Measurements from ENCODE around the gene EYA2. TPM values are rescaled to one million over a fixed set of nuclear protein-coding genes. Genes with fewer than 3 reads are reported as not detected.

Gene EYA2
- total RNA-seq, 2 experiments from 2014 or later = not detected

- ATAC-seq = no peak
- Mint-ChIP-seq H3K9me3 (ENCODE audit: low read depth) (peaks cover 3% of the 10 kb centered on the region), H3K36me3 (ENCODE audit: low read depth) (no peaks in the 10 kb centered on the region), H3K27me3 (peaks cover 16% of the 10 kb centered on the region), H3K4me1 (no peaks in the 10 kb centered on the region), H3K27ac (no peak overlapping the region), H3K4me3 (no peak overlapping the region)
- ChIA-PET CTCF (interaction anchor here (0.6 to 0.7 kb wide), 2 partner anchors 609 to 1521 kb away, joined by 3 read pairs; no protein-coding TSS in a partner anchor), POLR2A (no interaction called here)
- DNase-seq = no peak
- intact Hi-C loops (cut with DNase I, micrococcal nuclease) = no loop called here
Measured at GRCh38 chr20:47097691-47098622, 203.3 kb downstream of the EYA2 start.

GRCh38 chr20:47099093-47099492 lies 204.4 kb downstream of the EYA2 start:
- POLR2A ChIA-PET = no interaction called here
- peaks cover 23% of the 10 kb centered on the region for H3K27me3 Mint-ChIP-seq
- no peak for ATAC-seq

DNA sequence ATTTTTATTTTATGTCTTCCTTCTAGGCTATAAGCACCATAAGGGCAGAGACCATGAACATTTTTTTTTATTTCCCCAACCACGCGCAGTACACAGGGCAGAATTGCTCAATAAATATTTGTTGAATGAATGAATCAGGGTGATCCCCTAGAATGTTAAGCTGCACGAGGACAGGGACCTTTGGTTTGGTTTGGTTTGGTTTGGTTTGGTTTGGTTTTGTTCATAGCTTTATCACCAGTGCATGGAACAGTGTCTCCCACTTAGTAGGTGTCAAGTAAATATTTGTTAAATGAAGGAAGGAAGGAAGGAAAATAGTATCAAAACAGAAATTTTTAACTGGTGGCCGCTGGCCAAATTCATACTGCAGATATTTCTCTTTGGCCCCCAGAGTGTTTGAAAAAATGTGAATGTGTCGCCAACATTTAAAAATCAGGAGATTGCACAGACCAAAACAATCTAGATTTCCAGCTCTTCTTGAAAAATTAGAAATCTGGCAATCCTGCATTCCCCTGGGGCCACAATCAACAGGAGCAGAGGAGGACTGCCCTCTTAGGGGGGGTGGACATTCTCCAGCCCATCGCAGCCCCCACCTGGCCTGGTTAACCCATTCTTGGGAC lies 205.3 kb downstream of the EYA2 start:
- Mint-ChIP-seq H3K27me3 (peaks cover 24% of the 10 kb centered on the region), H3K36me3 (ENCODE audit: low read depth) (no peaks in the 10 kb centered on the region), H3K4me3 (no peak overlapping the region), H3K27ac (no peak overlapping the region), H3K9me3 (ENCODE audit: low read depth) (peaks cover 7% of the 10 kb centered on the region), H3K4me1 (no peaks in the 10 kb centered on the region)
- intact Hi-C loops (cut with DNase I, micrococcal nuclease) = no loop called here
- ChIA-PET POLR2A (no interaction called here), CTCF (interaction anchor here (0.7 kb wide), 1 partner anchor 348 kb away, joined by 3 read pairs; no protein-coding TSS in a partner anchor)
- no peak for ATAC-seq
- DNase-seq = no peak

More at GRCh38 chr20:47099093-47099492, 204.4 kb downstream of the EYA2 start:
- no peak overlapping the region for H3K27ac Mint-ChIP-seq
- DNase-seq = no peak
- CTCF ChIA-PET = no interaction called here
- no peaks in the 10 kb centered on the region for H3K4me1 Mint-ChIP-seq
- no peaks in the 10 kb centered on the region for H3K36me3 Mint-ChIP-seq (ENCODE audit: low read depth)
- intact Hi-C loops (cut with DNase I, micrococcal nuclease) = no loop called here
- H3K4me3 Mint-ChIP-seq = no peak overlapping the region
- H3K9me3 Mint-ChIP-seq (ENCODE audit: low read depth) = peaks cover 7% of the 10 kb centered on the region

DNA sequence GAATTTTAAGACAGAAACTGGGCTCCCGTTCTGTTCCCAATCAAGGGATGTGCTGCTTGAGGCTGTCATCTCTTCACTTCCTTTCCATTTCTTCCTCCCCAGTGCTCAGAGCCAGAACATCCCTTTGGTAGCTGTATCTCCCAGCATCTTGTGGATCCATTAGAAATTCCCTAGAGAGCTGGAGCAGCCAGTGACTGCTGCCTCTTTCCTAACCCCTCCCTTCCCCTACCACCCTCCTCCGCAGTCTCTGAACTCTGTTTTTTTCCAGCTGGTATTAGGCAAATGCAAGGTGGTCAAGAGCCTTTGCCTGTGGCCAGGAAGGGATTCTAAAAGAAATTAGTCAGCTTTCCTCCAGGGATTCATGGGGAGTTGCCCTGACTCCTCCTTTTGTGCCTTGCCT lies 208.0 kb downstream of the EYA2 start:
- no peak for DNase-seq
- ATAC-seq = no peak
- H3K36me3 Mint-ChIP-seq (ENCODE audit: low read depth) = no peaks in the 10 kb centered on the region
- H3K4me1 Mint-ChIP-seq = no peaks in the 10 kb centered on the region
- peaks cover 4% of the 10 kb centered on the region for H3K9me3 Mint-ChIP-seq (ENCODE audit: low read depth)
- intact Hi-C loops (cut with DNase I, micrococcal nuclease) = no loop called here
- ChIA-PET CTCF (interaction anchor here (0.6 kb wide), 1 partner anchor 323 kb away, joined by 3 read pairs; no protein-coding TSS in a partner anchor), POLR2A (no interaction called here)
- H3K4me3 Mint-ChIP-seq = no peak overlapping the region
- H3K27ac Mint-ChIP-seq = no peak overlapping the region
- H3K27me3 Mint-ChIP-seq = peaks cover 22% of the 10 kb centered on the region

DNA sequence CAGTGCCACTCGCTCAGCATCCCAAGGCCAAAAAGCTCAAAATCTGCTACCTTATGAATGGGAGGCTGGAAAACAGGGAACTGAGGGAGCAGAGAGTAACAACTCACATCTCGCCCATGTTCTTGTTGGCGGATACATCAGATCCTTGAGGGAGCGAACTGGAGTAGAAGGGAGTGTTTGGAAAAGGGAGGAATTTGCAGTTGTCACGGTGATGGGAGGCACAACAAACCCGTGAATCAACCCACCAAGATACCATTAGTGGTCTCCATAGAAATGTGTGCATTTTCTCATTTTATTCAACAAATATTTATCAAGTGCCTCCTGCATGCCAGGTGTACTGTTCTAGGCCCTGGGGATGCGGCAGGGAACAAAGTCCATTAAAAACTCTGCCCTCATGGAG lies 212.1 kb downstream of the EYA2 start:
- CTCF ChIA-PET = no interaction called here
- Mint-ChIP-seq H3K36me3 (ENCODE audit: low read depth) (no peaks in the 10 kb centered on the region), H3K4me3 (no peak overlapping the region), H3K27me3 (peaks cover 14% of the 10 kb centered on the region), H3K27ac (no peak overlapping the region), H3K9me3 (ENCODE audit: low read depth) (peaks cover 4% of the 10 kb centered on the region), H3K4me1 (no peaks in the 10 kb centered on the region)
- POLR2A ChIA-PET = no interaction called here
- intact Hi-C loops (cut with DNase I, micrococcal nuclease) = no loop called here
- no peak for DNase-seq
- no peak for ATAC-seq

GRCh38 chr20:47108994-47109393 lies 214.4 kb downstream of the EYA2 start:
- H3K27ac Mint-ChIP-seq = no peak overlapping the region
- intact Hi-C loops (cut with DNase I, micrococcal nuclease) = no loop called here
- CTCF ChIA-PET = interaction anchor here (0.5 to 0.6 kb wide), 2 partner anchors 18 to 102 kb away, joined by 3 to 4 read pairs; no protein-coding TSS in a partner anchor
- no peak for DNase-seq
- no peak overlapping the region for H3K4me3 Mint-ChIP-seq
- POLR2A ChIA-PET = no interaction called here
- H3K36me3 Mint-ChIP-seq (ENCODE audit: low read depth) = no peaks in the 10 kb centered on the region
- H3K4me1 Mint-ChIP-seq = no peaks in the 10 kb centered on the region
- no peak for ATAC-seq
- H3K27me3 Mint-ChIP-seq = peaks cover 6% of the 10 kb centered on the region
- no peaks in the 10 kb centered on the region for H3K9me3 Mint-ChIP-seq (ENCODE audit: low read depth)

DNA sequence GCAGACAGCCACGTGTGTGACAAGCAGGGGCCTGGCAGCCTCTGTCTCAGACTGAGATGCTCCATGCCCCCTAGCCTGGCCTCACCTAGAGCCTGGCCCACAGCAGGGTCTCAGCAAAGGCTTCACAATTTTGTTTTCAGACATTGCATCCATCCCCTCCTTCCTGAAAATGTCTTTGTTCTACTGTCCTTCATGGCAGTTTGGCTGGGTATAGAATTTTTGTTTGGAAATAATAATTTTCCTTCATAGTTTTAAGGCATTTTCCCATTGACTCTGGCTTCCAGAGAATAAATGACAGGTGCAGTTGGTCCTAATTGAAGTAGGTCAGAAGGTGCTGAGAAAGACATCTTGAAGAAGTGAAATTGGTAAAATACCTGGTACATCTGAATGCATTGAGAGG lies 216.2 kb downstream of the EYA2 start:
- Mint-ChIP-seq H3K4me3 (no peak overlapping the region), H3K27ac (no peak overlapping the region), H3K27me3 (no peaks in the 10 kb centered on the region), H3K4me1 (no peaks in the 10 kb centered on the region), H3K36me3 (ENCODE audit: low read depth) (no peaks in the 10 kb centered on the region), H3K9me3 (ENCODE audit: low read depth) (no peaks in the 10 kb centered on the region)
- ChIA-PET CTCF (no interaction called here), POLR2A (no interaction called here)
- intact Hi-C loops (cut with DNase I, micrococcal nuclease) = no loop called here
- no peak for ATAC-seq
- DNase-seq = no peak

- no peak for ATAC-seq
- Mint-ChIP-seq H3K4me1 (no peaks in the 10 kb centered on the region), H3K27ac (no peak overlapping the region), H3K9me3 (ENCODE audit: low read depth) (no peaks in the 10 kb centered on the region), H3K36me3 (ENCODE audit: low read depth) (no peaks in the 10 kb centered on the region), H3K4me3 (no peak overlapping the region), H3K27me3 (peaks cover 2% of the 10 kb centered on the region)
- ChIA-PET POLR2A (no interaction called here), CTCF (no interaction called here)
- intact Hi-C loops (cut with DNase I, micrococcal nuclease) = no loop called here
- DNase-seq = no peak
Measured at GRCh38 chr20:47111576-47111975, 216.9 kb downstream of the EYA2 start.

DNA sequence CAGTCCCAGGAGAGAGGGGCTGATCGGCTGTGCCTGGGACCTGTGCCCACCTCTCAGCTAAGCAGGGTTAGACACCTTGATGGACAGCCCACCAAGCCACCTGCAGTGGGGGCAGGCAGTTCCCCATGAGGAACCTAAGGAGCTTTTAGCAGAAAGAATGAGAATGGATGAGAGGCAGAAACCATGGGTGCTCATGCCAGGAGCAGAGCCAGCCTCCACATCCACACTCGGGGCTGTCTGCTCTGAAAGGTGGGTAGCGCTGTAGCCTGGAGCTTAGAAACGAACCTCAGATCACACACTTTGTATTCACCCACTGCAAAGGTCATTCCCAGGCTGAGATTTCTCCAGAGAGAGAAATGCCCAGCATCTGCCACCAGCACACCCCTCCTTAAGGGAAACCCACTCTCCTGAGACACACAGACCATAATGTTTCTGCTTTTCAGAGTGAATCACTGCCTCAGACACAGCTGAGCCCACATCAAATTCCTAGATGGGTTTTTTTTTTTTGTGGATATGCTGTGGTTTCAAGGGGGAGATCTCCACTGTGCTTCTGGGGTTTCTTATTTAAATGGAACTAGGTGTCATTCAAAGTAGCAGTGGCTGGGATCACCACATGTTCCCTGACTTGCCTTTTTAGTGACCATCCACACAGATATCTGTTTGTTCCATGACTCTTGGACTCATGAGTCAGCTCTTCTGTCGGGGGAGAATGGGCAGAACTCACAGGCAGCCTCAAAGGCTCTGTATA lies 218.9 kb downstream of the EYA2 start:
- H3K36me3 Mint-ChIP-seq (ENCODE audit: low read depth) = no peaks in the 10 kb centered on the region
- CTCF ChIA-PET = no interaction called here
- H3K27ac Mint-ChIP-seq = no peak overlapping the region
- no peak overlapping the region for H3K4me3 Mint-ChIP-seq
- POLR2A ChIA-PET = interaction anchor here (0.6 kb wide), 1 partner anchor 8 kb away, joined by 3 read pairs; no protein-coding TSS in a partner anchor
- H3K27me3 Mint-ChIP-seq = peaks cover 4% of the 10 kb centered on the region
- no peaks in the 10 kb centered on the region for H3K9me3 Mint-ChIP-seq (ENCODE audit: low read depth)
- intact Hi-C loops (cut with DNase I, micrococcal nuclease) = no loop called here
- no peaks in the 10 kb centered on the region for H3K4me1 Mint-ChIP-seq
- DNase-seq (no peak), ATAC-seq (no peak)

GRCh38 chr20:47115694-47116093 lies 221.1 kb downstream of the EYA2 start:
- H3K36me3 Mint-ChIP-seq (ENCODE audit: low read depth) = no peaks in the 10 kb centered on the region
- POLR2A ChIA-PET = no interaction called here
- no peak overlapping the region for H3K4me3 Mint-ChIP-seq
- H3K27ac Mint-ChIP-seq = no peak overlapping the region
- ATAC-seq (no peak), DNase-seq (no peak)
- H3K9me3 Mint-ChIP-seq (ENCODE audit: low read depth) = no peaks in the 10 kb centered on the region
- CTCF ChIA-PET = no interaction called here
- no peaks in the 10 kb centered on the region for H3K4me1 Mint-ChIP-seq
- intact Hi-C loops (cut with DNase I, micrococcal nuclease) = no loop called here
- peaks cover 14% of the 10 kb centered on the region for H3K27me3 Mint-ChIP-seq

DNA sequence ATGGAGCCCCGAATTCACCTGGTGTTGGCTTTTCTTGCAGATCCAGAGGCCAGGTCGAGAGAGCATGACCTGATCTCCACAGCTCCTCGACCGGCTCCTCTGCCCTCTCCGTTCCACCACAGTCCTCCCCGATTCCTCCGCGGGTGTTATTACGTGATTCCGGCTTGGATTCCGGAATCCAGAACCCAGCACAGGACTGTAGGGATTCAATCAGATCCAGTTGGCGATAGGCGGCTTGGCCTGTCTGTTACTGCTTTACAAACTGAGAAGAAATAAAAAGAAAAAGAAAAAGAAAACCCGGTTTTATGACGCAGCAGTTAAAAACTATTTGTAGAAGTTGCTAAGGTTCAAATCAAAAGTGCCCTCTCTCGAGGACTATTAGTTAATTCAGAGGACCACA lies 222.7 kb downstream of the EYA2 start:
- Mint-ChIP-seq H3K4me1 (no peaks in the 10 kb centered on the region), H3K27ac (no peak overlapping the region), H3K9me3 (ENCODE audit: low read depth) (no peaks in the 10 kb centered on the region), H3K27me3 (peaks cover 16% of the 10 kb centered on the region), H3K4me3 (no peak overlapping the region), H3K36me3 (ENCODE audit: low read depth) (no peaks in the 10 kb centered on the region)
- no peak for ATAC-seq
- POLR2A ChIA-PET = no interaction called here
- DNase-seq = no peak
- CTCF ChIA-PET = no interaction called here
- intact Hi-C loops (cut with DNase I, micrococcal nuclease) = no loop called here

Measured in activated CD4-positive, alpha-beta T cell treated with anti-CD3 and anti-CD28 coated beads for 36 hours (primary cell).